GM19438 (cell line): ENCODE data around the gene PACSIN1.

Source experiments
- ATAC-seq: cut with Tn5 transposase; IDR thresholded peaks from one replicate; pipeline ENCODE4 v1.9.1; 2021; ENCODE audit warnings: low read depth; ENCODE audit not compliant: unreplicated experiment

Gene PACSIN1

GRCh38 chr6:34575326-34575725, 109.5 kb downstream of the PACSIN1 start:
- no peak for ATAC-seq

- no peak for ATAC-seq
These were observed 110.5 kb downstream of the PACSIN1 start for GRCh38 chr6:34576286-34576955.

GRCh38 chr6:34578445-34579262, 112.8 kb downstream of the PACSIN1 start:
- no peak for ATAC-seq

GRCh38 chr6:34580707-34581560, 115.1 kb downstream of the PACSIN1 start:
- ATAC-seq: no peak

- ATAC-seq: no peak
These were observed 115.7 kb downstream of the PACSIN1 start for GRCh38 chr6:34581561-34581920.

- ATAC-seq: no peak
These were observed 117.6 kb downstream of the PACSIN1 start for GRCh38 chr6:34583461-34583860.

- ATAC-seq: no peak
These were observed 118.2 kb downstream of the PACSIN1 start for GRCh38 chr6:34583861-34584604.

GRCh38 chr6:34584694-34585093, 118.8 kb downstream of the PACSIN1 start:
- ATAC-seq: no peak
